Caki2 (cell line): Measurements from ENCODE around the gene NT5C1A. TPM values are rescaled to one million over a fixed set of nuclear protein-coding genes. Genes with fewer than 3 reads are reported as not detected.

Experiments
- DNase-seq: peaks from one replicate; pipeline ENCODE4 v3.0.0-alpha.2; 2015; ENCODE audit warnings: low read depth
- in situ Hi-C: cut with HindIII; loops from 2 replicates; pipeline ENCODE4 v1.10.0; 2016; ENCODE audit warnings: low sequenced_read_pairs, low pct_unique_long_range_greater_than_20kb, mixed read lengths
- total RNA-seq: library from RNA; depleted of rRNA; stranded (reverse); fragments of >200 nt; shearing (Covaris generic); gene quantifications from 2 replicates; pipeline ENCODE4 v1.2.3, GENCODE V29; 2014; ENCODE audit warnings: low replicate concordance; rRNA removed

Gene NT5C1A
- not detected in 2 replicates for total RNA-seq

DNA sequence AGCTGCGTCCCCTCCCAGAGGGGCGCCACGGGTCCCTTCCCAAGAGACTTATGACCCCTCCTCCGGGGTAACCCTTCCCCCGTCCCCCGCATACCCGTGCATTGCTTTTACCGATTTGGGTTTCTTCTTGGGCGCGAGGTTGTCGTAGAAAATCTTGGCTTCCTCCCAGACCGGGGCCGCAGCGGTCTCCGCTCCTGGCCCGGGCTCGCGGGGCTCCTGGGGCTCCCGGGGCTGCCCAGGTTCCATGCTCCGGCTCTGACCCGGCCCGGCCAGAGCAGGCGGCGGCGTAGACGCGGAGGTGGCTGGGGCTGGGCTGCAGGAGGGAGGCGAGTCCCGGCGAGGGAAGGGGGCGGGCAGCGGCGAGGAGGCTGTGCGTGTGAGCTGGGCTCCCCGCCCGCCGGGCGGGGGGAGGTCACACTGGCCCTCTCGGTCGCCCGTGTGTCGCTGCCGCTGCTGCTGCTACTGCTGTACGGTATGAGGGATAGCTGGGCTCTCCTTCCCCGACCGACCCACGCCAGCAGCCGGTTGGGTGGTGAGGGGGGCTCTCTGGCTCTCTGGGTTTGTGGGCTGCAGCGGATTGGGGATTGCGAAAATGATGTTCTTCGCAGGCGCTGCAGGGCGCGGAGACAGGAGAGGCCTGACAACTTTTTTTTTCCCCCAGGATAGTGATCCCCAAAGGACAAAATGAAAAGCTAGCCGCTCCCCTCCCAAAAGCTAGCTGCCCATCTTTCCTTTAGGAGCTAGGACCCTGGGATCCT is at the start of gene NT5C1A:
Gene NT5C1A, minus strand, starts transcription at position 315 of the 758 bp plus-strand sequence. Its CDS starts 69 bp downstream, at position 246.
- in situ Hi-C loops, result no loop called here
- no peak for DNase-seq

DNA sequence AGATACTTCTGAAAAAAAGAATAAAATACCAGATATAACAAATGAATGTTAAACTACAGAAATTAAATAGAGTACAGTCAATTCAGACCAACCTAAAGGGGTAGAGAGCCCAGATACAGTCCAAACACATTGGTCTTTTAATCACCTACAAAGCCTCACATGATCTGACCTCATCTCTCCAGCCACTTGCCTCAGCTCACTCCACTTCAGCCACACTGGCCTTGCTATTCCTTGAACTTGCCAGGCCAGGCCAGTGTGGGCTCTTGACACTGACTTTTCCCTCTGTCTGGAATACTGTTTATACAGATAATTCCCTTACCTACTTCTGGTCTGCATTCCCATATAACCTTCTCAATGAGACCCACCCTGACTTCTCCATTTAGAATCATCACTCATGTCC is 49.8 kb upstream of the NT5C1A start:
- in situ Hi-C loops, result no loop called here
- no peak for DNase-seq

DNA sequence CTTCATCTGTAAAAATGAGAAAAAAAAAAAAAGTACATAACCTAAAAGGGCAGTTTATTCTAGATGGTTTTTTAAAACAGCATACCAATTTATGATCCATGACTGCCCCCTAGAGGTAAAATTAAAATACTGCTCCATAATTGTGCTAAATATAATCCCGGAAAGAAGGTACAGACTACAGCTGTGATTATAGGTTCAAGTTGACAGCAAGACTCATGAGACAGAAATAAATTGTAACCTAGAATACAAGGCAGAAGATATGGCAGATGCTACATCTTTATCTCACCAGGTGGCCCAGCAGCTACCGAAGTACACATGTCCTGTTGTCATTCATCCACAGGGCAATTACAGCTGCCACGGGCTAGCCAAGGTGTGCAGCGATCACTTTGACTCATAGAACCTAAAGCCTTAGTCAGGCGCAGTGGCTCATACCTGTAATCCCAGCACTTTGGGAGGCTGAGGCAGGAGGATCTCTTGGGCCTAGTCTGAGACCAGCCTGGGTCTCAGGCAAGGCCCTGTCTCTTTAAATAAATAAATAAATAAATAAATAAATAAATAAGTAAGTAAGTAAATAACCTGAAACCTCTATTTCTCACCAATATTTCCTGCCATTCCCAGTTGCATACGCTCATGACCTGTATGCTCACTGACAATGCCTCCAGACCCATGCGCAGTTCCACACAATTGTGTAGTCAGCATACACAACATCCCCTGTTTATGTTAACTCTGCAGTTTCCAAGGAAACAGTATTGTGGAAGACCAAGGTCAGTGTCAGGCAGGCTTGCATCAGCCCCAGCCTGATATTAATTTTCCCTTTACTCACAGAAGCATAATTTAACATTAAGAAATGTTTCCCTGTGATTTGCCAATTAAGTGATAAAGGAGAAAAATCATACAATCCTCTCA is 48.4 kb upstream of the NT5C1A start:
- peak; percentile 51 for DNase-seq
- in situ Hi-C loops, result no loop called here

DNA sequence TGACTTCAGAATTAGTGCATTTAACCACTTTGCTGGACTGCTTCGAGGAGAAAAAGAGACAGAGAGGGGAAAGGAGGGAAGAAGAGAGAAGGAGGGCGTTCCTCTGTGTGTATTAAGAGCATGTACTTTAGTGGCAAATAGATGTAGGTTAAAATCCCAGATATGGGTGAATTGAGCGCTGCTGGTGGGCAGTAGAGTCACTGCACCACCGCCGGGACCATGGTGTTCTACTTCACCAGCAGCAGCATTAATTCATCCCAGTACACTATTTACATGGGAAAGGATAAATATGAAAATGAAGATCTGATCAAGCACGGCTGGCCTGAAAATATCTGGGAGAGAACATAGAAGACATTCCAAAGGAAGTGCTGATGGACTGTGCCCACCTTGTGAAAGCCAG is 45.9 kb upstream of the NT5C1A start:
- in situ Hi-C loops, result no loop called here
- DNase-seq, result no peak

DNA sequence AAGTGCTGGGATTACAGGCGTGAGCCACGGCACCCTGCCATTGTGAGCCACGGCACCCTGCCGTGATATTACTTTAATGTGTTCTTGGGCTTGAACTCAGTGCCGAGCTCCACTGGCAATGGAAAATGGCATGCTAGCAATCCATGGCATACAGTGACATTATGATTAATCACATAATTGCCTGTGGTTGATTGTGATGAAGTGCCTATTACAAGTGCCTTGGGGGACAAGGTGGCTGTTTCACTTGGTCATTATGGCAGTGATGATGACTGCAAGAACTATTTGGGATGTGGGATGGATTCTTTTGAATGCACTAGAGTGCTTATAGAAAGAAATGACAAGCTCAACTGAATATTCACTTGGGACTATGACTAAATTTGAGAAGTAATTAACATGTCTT is 41.6 kb upstream of the NT5C1A start:
- in situ Hi-C loops, result no loop called here
- DNase-seq, result no peak

DNA sequence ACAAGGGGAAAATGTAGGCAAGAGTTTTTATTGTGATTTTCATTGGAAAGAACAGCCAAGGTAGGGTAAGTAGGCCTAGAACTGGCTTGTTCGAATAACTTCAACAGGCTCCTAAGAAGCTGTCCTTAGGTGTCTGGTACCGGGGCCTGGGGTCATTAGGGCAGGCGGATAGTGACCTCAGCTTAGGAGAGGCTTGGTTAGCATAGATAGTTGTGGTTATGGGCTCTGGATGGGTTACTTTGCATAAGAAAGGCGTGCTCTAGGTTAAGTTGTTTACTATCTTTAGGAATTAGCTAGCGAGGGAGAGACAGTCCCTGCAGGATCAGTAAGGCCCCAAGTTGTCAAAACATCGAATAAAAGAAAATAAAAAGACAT is 40.0 kb upstream of the NT5C1A start:
- DNase-seq, result no peak
- in situ Hi-C loops, result no loop called here

DNA sequence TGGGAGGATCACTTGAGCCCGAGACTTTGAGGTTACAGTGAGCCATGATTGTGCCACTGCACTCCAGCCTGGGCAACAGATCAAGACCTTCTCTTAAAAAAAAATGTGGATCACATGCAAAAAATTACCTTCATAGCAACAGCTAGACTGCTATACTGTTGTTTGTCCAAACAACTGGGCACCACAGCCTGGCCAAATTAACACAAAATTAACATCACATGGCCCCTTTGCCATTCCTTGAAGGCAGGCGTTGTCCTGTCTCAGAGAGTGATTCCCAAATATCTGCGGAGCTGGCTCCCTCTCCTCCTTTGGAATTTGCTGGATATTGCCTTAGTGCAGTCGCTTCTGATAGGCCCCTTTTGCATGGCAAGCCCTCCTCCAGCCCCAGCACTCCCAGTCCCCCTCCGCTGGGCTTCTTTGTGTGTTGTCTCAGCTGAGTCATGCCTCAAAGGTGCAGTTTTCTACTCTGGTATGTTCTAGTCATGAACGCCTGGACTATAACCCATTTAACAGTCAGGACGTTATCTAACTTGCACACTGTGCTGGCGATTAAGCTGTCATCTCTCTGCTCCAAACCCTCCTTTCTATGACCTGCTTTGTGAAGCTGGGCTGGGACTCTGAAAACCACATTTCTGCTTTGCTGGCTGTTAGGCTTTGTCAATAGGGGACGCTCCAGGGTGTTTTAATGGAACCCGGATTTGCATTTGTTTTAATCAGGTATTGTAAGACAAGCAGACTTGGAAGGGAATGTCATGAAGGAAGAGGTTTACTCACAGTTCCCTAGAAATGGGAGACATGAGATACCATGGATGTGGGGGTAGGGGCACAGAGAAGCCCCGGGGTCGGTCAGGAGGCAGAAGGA is 39.4 kb upstream of the NT5C1A start:
- in situ Hi-C loops, result no loop called here
- DNase-seq, result no peak

DNA sequence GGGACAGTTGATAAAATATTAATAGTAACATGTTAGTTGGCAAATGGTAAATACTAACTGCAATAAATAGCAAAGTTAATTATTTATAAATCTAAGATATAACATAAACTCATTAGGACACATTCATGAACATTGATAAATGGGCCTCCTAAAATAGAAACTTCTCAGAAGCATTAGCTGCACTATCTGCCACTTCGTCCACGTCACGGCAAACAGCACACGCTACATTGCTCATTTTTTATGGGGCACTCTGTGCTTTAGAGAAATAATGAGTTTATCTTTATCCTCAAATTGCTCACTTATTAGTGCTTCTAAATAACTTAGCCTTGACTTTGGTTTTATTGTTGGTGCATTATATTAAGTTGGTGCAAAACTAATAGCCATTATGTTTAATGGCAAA is 35.6 kb upstream of the NT5C1A start:
- in situ Hi-C loops, result no loop called here
- DNase-seq, result no peak

DNA sequence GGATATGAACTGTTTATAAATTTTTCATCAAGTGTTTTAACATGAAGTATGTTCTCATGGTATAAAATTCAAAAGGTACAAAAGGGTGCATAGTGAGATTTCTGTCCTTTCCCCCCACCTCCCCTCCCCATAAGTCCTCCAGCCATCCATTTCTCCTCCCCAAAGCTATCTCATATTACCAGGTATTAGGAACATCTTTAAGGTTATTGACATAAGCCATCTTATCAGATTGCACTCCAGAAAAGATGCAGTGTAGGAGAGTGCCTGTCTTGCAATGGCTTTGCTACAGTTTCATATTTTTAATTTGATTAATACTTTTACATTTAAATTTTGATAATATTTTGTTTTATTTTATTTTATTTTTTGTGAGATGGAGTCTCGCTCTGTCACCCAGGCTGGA is 32.9 kb upstream of the NT5C1A start:
- DNase-seq, result no peak
- in situ Hi-C loops, result no loop called here

DNA sequence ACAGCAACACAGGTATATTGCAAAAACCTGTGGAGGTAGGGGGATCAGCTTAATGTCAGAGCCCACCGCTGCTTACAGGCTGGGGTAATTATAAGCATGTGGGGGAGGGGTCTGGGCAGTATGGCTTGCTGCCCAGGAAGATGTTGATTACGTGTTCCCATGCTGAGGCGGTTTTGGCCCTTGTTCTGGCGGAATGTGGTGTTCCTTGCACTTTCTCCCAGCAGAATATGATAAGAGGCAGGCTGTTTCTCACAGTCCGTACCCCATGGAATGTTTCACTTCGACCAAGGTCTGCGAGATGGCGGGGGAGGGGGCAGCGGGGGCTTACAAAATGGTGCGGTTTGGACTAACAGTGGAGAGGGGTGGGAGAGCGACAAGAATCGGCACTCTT is 29.1 kb upstream of the NT5C1A start:
- DNase-seq, result no peak
- in situ Hi-C loops, result no loop called here

DNA sequence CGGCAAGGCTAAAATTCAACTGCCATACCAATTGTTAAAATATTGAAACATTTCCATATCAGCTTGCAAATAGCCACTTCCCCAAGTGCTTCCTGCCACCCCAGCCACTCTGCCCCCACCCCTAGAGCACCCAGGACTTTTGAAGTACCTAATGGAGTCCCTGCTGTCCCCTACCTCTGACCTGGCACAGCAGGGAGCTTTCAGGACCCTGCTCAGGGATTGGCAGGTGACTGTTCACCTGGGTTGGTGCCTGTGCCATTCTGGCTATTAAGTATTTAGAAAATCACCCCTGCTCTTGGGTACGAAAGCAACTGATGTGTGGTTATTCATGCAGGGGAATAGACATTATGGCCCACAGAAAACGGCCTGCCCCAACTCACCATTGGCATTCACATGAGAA is 28.4 kb upstream of the NT5C1A start:
- no peak for DNase-seq
- in situ Hi-C loops, result no loop called here

DNA sequence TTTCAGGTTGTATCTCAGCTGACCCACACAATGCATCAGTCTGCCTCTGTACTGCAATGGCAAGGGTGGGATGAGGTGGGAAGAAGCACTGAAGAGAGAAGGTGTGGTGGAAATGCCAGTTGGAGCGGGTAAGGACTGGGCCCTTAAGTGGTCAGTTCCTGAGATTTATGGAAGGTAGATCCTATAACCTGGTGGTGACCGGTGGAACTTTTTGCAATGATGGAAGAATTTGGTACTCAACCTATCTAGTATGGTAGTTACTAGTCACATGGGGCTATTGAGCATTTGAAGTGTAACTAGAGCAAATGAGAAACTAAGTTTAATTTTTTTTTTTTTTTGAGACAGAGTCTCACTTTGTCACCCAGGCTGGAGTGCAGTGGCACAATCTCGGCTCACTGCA is 27.5 kb upstream of the NT5C1A start:
- in situ Hi-C loops, result no loop called here
- DNase-seq, result no peak

DNA sequence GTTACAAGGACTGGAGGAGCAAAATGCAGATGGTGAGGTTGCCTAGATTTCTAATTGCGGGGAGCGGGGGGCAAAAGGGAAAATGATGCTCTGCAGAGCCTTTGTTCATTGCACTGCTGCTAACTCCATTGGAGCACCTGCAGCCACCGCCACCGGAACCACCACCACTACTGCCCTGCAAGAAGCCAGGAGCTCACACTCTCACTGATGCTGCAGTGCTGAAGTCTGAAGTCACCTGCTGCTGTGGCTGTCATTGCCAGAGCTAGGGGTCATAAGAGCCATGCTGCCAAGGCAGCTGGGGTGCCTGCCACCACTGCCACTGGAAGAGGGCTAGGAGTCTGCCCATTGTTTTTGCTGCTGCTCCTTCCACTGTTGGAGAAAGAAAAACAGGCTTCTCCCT is 26.7 kb upstream of the NT5C1A start:
- in situ Hi-C loops, result no loop called here
- no peak for DNase-seq

DNA sequence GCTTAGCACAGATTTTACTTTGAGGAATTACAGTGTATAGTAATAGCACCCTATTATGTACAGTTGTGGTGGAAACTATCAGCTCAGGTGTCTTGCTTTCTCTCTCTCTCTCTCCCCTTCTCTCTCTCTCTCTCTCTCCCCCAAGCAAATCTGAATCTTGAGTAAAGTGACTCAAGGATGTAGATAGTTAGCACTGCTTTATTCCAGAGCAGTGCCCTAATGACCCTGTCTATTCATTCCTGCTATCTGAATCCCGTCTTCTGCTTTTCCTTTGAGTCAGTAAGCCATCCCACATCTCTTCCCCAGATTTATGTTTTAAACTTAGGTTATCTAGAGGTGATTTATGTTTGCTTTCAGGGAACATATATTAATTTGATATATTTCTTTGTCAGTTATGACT is 24.5 kb upstream of the NT5C1A start:
- DNase-seq, result no peak
- in situ Hi-C loops, result no loop called here

DNA sequence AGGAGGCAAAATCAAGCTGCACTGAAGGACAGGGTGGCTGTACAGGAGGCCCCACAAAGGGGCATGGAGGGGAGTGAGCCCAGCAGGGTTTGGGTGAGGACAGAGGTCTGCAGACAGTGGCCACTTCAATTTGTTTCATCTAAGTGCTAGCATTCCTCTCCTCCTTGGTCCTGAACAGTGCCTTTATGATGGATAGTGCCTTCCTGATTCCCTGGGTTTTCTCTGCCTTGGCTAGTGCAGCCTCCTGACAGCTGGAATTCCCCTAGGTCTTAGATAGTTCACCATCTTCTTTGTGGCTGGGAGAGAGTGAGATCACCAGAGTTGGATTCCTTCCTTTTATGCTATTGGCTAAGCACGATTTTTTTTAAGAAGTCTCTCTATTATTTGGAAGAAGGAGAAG is 23.1 kb upstream of the NT5C1A start:
- in situ Hi-C loops, result no loop called here
- DNase-seq, result peak; percentile 35

DNA sequence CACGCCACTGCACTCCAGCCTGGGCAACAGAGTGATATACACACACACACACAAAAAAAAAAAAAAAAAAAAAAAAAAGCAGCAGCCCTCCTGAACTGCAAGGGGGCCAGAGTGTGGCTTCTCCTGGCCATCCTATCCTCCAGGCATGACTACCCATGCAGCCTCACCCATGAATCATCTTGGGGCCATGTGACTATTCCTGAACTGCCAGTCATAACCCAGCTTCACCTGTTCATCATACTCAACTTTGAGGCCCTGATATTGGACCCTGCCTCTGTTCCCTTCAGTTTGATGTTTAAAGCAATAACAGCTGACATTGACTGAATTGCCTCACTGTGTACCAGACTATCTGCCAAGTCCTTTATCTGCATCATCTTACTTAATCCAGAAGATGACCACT is 22.1 kb upstream of the NT5C1A start:
- DNase-seq, result no peak
- in situ Hi-C loops, result no loop called here

DNA sequence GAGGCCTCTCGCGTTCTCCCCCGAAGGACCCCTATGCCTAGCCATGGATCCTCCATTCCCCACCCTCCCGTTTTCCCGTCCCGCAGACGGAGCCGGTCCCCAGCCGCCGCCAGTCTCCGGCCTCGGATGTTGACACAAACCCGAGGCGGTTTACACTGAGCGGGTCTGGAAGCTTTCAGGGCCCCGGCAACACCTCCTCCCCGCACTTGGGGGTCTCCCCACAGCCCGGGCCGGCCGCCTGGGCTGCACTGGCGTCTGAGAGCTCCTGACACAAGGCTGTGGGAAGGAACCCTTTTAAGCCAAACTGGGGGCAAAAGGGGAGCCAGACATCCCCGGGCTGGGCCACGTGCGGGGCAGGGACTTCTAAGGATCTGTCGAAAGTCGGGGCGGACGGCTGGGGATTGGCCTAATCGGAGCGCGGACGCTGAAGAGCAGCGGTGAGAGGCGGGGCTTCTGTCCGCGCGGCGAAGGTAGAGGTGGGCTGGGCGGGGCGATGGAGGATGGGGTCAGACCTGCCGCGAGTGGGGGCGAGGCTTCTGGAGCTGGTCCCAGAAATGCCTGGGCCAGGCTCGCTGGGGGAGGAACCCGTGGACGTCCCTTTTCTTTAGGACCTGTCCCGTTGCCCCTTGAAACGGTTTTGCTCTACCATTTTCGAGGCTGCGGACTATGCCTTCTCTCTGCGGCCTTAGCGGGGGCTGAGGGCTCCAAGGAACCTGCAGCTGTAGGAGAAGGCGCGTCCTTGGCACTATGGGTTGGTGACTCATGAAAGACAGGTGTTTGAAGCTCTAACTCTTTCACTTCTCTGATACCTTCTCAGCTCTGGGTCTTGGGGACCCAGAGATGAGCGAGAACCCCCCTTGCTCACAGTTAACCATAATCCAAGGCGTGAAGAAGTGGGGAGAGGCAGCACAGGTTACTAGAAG is 20.5 kb upstream of the NT5C1A start:
- in situ Hi-C loops, result no loop called here
- no peak for DNase-seq
